Body of pancreas (tissue), 4 donors: ENCODE data around the gene TPCN2.

ENCODE experiments used
- POLR2A ChIP-seq, 3 donors: fragments of 450-650 bp; IDR thresholded peaks; one replicate each; pipeline ENCODE4 v1.6.1; 2016; ENCODE audit warnings: antibody characterized with exemption in 3 of 3, mild to moderate bottlenecking in 2 of 3
- TF ChIP-seq, protein P1 (sequence below), 7 experiments: fragments of 450-650 bp in 4 of 7; fragments of 200-600 bp in 3 of 7; sonication (generic) in 3 of 7; IDR thresholded peaks; one replicate each; pipeline ENCODE4 v1.5.1; 2016 to 2019; ENCODE audit warnings: antibody characterized with exemption in 7 of 7

- peak in 2 of 3 donors; percentile 3 to 9 for TF ChIP-seq POLR2A (IDR thresholded peaks at IDR 0.05)
- TF ChIP-seq, protein P1, sequence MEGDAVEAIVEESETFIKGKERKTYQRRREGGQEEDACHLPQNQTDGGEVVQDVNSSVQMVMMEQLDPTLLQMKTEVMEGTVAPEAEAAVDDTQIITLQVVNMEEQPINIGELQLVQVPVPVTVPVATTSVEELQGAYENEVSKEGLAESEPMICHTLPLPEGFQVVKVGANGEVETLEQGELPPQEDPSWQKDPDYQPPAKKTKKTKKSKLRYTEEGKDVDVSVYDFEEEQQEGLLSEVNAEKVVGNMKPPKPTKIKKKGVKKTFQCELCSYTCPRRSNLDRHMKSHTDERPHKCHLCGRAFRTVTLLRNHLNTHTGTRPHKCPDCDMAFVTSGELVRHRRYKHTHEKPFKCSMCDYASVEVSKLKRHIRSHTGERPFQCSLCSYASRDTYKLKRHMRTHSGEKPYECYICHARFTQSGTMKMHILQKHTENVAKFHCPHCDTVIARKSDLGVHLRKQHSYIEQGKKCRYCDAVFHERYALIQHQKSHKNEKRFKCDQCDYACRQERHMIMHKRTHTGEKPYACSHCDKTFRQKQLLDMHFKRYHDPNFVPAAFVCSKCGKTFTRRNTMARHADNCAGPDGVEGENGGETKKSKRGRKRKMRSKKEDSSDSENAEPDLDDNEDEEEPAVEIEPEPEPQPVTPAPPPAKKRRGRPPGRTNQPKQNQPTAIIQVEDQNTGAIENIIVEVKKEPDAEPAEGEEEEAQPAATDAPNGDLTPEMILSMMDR (IDR thresholded peaks at IDR 0.05): no peak
Observed at GRCh38 chr11:69008737-69009440, 39.8 kb upstream of the TPCN2 start.
